HL-60/S4 (cell line): ENCODE results near the gene RORB.

Source experiments
- in situ Hi-C: fragments of 300-500 bp; cut with MboI; formaldehyde crosslinking; loops from 2 replicates; pipeline ENCODE4 v1.14.3; 2022; ENCODE audit warnings: low sequenced_read_pairs

The RORB gene

DNA sequence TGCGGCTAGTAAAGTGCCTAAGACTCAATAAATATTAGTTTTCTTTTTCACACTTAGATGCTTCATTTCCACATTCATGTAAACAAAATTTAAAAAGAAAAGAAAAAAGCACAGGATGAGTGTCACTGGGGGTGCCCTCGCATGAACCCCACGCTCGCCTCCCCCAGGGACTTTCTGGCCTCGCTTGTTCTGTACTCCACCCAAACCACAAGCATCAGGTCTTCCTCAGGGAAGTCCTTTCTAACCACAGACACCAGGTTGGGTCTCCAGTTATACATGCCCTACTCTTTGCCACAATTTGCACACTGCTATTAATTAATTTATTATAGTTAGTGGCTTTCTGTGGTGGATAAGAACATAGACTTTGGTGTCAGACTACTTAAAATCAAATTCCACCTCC is 92.4 kb downstream of the RORB start:
- in situ Hi-C loops, result no loop called here

DNA sequence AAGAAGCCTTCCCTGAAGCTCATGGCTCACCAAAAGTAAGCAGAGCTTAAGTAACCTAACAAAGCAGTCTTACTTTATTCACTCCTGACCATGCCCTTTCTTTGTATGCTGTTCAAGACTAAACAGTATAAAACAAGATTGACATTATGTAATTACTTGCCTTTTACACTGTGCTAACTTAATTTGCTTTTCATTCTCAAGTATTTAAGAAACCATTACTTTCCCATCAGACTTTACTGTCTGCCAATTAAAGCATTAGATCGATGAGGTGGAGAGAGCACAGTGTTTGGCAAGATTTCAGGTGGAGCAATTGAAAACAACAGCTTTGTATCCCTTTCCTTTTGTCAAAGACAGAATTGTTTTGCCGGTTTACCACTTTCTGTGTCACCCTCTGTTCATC is 98.2 kb downstream of the RORB start:
- in situ Hi-C loops, result no loop called here

DNA sequence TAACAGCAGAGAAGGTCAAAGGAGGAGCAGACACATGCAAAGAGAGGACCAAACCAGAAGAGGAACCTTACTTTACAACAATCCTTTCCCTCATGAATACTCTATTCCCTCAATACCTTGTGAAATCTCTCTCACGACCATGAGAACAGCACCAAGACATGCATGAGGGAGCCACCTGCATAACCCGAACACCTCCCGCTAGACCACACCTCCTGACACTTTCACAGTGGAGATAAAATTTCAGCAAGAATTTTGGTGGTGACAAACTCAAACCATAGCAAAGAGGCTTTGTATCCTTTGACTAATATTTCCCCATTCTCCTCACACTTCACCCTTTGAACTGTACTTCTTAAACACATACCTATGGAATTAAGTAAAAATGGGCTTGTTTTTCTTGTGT is 101.7 kb downstream of the RORB start:
- in situ Hi-C loops, result no loop called here

- in situ Hi-C loops, result no loop called here
Observed at GRCh38 chr9:74609671-74610405, 112.7 kb downstream of the RORB start.

DNA sequence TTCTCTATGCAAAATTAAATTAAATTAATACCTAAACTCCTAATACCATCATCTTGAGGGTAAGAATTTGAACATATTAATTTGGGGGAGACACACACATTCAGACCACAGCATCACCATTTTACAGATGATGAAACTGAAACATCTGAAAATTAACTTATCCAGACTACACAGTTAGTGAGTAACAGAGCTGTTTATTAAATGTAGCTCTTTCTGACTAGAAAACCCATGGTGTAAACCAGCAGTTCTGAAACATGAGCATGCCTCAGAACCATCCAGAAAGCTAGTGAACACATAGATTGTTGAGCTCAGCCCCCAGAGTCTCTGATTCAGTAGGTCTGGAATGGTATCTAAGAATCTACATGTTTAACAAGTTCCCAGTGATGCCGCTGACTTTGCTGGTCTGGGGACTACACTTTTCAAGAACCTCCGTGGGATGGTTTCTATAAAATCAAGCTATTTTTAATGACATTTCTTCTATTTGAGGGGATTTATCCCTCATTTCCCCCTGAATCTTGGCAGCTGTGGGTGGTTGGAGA is 113.5 kb downstream of the RORB start:
- in situ Hi-C loops, result no loop called here

GRCh38 chr9:74630228-74630627 is 133.1 kb downstream of the RORB start:
- in situ Hi-C loops, result no loop called here

DNA sequence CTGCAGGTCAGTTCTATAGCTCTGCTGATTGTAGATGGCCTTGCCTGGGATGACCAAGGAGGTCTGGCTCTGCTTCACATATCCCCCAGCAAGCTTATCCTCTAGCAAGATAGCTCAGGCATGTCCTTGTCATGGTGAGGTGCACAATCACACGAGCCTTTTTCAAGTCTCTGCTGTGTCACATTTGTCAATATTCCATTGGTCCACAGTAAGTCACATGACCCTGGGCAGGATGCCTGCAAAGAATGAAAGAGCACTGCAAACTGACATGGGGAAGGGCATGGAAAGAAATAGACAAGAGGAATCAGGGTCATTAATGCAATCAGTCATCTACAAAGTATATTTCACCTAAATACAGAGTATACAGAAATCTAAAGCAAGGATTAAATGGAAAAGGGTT is 142.0 kb downstream of the RORB start:
- in situ Hi-C loops, result no loop called here

GRCh38 chr9:74642376-74642775 is 145.2 kb downstream of the RORB start:
- in situ Hi-C loops, result no loop called here

GRCh38 chr9:74643303-74643923 is 146.3 kb downstream of the RORB start:
- in situ Hi-C loops, result no loop called here

GRCh38 chr9:74644023-74644422 is 146.9 kb downstream of the RORB start:
- in situ Hi-C loops, result no loop called here

- in situ Hi-C loops, result no loop called here
Observed at GRCh38 chr9:74645007-74645639, 148.0 kb downstream of the RORB start.

DNA sequence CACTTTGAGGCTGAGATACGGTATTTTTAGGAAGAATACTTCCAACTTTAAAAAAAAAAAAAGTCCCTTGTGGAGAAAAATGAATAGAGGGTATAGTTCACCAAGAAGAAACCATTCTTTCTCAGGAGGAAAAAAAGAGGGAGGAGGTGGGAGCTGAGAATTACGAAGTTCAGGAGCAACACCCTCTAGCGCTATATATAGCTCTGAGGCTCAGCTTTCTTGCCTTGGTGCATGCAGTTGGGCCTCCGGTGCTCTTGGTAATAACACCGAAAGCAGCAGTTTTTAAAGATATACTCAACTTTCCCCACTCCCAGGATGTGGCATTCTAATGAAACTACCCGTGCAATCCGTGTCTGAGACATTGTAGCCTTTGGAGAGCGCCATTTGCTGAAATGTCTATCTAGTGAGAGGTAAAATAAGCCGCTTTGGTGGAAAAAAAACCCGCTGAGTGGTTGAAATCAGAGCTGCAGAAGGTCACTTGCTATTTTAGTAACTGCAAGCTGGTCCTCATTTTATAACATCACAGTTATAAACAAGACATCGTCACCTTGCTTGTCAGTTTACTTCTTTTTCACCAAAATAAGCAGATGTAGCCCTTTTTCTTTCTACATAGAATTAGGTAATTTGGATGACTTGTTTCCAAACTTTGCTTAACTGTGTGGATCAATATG is 156.4 kb downstream of the RORB start:
- in situ Hi-C loops, result no loop called here

DNA sequence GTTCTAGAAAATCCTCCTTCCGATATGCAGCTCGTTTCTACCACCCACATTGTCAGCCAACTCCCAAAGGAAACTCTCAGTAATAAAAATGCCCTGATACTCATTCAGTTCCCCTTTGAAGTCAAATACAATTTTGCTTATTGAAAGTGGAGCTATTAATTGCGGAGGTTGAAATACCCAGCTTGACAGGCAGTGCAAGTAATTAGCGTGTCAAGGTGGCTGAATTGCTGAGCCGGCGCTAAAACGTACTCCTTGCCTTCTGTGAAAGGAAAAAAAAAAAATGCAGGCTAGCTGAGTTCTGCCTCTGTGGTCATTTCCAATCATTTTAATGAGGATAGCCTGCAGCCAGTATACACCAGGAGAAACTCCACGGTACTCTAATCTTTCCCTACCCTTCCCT is 165.5 kb downstream of the RORB start:
- in situ Hi-C loops, result no loop called here

GRCh38 chr9:74663439-74663838 is 166.3 kb downstream of the RORB start:
- in situ Hi-C loops, result no loop called here

DNA sequence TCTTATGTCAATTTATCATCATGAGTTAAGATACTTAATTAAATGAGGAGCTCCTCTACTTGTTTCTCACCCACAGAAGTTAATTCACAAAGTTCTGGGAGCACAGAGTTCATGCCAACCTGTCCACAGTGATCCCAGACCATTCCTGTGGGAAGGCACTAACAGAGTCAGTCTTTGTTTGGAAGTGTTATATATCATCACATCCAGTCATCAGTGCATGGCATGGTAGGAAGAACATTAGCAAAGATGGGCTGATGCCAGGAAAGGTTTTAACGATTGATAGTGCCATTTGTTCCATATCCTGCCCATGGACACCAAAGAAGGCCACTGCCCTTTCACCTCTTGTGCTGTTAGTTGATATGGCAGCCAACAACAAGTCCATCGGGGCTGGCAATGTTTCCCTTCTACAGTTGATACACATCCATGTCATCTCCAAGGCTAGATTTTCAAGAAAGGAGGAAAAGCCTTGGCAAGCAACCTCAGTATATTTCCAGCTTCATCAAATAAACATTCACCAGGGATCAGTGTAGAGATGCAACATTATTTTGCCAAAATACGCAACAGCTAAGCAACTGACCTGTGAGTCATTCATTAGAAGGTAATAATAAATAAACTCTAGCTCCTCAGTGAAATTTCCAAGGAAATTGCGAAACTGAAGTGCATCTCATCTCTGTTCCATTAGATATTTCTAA is 169.6 kb downstream of the RORB start:
- in situ Hi-C loops, result no loop called here

DNA sequence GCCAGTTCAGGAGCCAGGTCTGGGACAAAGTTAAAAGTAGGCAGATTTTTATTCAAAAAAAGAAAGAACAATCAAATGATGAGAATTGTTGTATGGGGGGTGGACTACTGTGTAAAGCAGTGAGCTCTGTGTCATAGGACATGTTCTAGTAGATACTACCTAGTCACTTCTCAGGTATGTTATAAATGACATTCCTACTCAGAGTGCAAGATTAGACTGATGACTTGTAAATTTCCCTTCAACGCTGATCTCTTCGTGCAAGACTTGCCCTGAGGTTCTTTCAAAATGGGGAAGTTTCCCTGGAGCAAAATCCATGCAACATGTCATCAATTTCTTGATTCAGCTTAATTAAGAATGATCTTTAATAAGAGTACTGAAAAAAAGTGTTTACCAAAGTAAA is 175.1 kb downstream of the RORB start:
- in situ Hi-C loops, result no loop called here

DNA sequence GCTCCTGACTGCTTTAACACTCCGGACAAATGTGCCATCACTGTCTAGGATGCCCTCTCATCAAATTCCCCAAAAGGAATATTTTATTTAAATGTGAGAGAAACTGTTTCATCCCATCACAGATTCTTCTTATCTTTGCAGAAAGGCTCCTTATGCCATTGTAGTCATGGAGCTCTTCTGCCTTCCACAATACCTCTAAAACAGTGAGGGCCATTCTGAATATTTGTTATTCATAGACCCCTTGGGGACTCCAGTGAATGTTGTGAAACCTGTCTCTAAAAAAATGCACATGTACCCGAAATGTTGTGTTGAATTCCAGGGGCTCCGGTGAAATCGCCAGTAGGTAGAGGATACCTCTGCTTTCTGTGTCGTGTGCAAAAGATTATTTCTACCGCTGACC is 176.9 kb downstream of the RORB start:
- in situ Hi-C loops, result no loop called here

GRCh38 chr9:74681906-74682305 is 184.8 kb downstream of the RORB start:
- in situ Hi-C loops, result no loop called here

- in situ Hi-C loops, result no loop called here
Observed at GRCh38 chr9:74683322-74683721, 186.2 kb downstream of the RORB start.

DNA sequence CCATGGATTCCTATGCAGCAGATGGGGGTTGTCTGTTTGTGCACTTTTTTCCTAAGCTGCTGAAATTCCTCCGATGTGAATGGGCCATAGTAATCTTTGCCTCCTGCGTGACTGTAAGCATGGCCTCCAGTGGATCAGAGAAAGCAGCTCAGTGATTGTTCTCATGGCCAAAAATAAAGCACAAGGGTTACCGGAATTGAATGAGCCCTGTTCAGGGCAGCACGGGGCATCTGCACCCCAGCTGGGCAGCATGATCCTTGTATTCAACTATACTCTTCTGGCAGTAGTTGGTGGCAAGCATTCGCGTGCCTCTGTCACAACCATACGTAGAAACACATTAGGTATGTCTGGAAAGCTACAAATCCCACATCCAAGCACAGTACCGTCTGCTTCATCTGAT is 193.9 kb downstream of the RORB start:
- in situ Hi-C loops, result no loop called here

DNA sequence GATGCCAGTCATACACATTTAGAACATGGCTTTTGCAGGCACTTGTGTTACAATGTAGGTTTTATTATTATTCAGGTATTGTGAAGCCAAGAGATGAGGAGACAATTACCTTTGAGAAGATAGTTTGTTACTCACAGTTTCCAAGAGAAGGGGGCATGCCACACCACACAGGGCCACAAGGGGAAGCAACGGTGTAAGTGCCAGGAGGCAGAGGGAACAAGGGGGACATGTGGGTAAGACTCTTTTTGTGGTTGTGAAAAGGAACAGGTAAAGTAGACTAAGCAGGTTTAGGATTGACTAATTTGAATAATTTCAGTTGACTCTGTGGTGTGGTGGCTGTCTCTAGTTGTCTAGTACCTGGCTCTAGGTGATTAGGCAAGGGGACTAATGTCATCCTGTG is 199.4 kb downstream of the RORB start:
- in situ Hi-C loops, result no loop called here
